CD4-positive, alpha-beta T cell (primary cell): Measurements from ENCODE around the gene PPP1R9A. TPM values are rescaled to one million over a fixed set of nuclear protein-coding genes. Genes with fewer than 3 reads are reported as not detected.

ENCODE experiments used
- ATAC-seq: fragments of 200-7000 bp; cut with Tn5 transposase; one replicate; pipeline ENCODE4 v1.10.0; 2022; ENCODE audit warnings: mild to moderate bottlenecking; ENCODE audit not compliant: poor library complexity
- CTCF ChIA-PET: fragments of 350-600 bp; sonication (Branson Sonifier 250); formaldehyde crosslinking; loops from one replicate; lab custom pipeline; 2021; ENCODE audit warnings: antibody characterized with exemption, inconsistent platforms; lab: Charles Lee
- POLR2A ChIA-PET: fragments of 350-600 bp; sonication (Branson Sonifier 250); formaldehyde crosslinking; loops from one replicate; lab custom pipeline; 2021; ENCODE audit warnings: antibody characterized with exemption, inconsistent platforms; lab: Charles Lee
- DNase-seq, 14 experiments: peaks; one replicate each; pipeline ENCODE4 v3.0.0-alpha.2; 2013 to 2020; ENCODE audit warnings: mixed read lengths in 2 of 14
- H3K27ac ChIP-seq, 2 donors: one replicate each; pipeline versions ENCODE4 v1.5.1 to v1.7.0; 2013; ENCODE audit warnings: low read length in 2 of 2, low read depth in 1 of 2, mild to moderate bottlenecking in 1 of 2
- H3K27me3 ChIP-seq, 2 experiments: 1 replicate in 1 of 2; 2 replicates in 1 of 2; pipeline versions ENCODE4 v1.6.1 to v1.7.0; 2013; ENCODE audit warnings: low read length in 2 of 2, control low read depth in 1 of 2, mild to moderate bottlenecking in 1 of 2, moderate library complexity in 1 of 2; ENCODE audit not compliant: insufficient read depth in 2 of 2, control insufficient read depth in 1 of 2
- H3K36me3 ChIP-seq: one replicate; pipeline ENCODE4 v1.6.1; 2013; ENCODE audit warnings: low read length, control low read depth; ENCODE audit not compliant: insufficient read depth
- H3K4me1 ChIP-seq: one replicate; pipeline ENCODE4 v1.6.1; 2013; ENCODE audit warnings: low read length, control low read depth; ENCODE audit not compliant: insufficient read depth
- H3K4me3 ChIP-seq: one replicate; pipeline ENCODE4 v1.5.1; 2013; ENCODE audit warnings: mild to moderate bottlenecking, low read length, moderate library complexity
- H3K9me3 ChIP-seq, 2 experiments: 1 replicate in 1 of 2; 2 replicates in 1 of 2; pipeline versions ENCODE4 v1.6.1 to v1.7.0; 2013; ENCODE audit warnings: low read length in 2 of 2, mild to moderate bottlenecking in 2 of 2, control low read depth in 1 of 2, moderate library complexity in 1 of 2; ENCODE audit not compliant: control insufficient read depth in 1 of 2, insufficient read depth in 1 of 2
- H3K27ac Mint-ChIP-seq: one replicate; pipeline ENCODE4 v1.8.0; 2020; ENCODE audit warnings: mixed read lengths
- H3K27me3 Mint-ChIP-seq: one replicate; pipeline ENCODE4 v1.8.0; 2021; ENCODE audit warnings: mixed read lengths
- H3K36me3 Mint-ChIP-seq: one replicate; pipeline ENCODE4 v1.8.0; 2021; ENCODE audit warnings: low read depth, mixed read lengths
- H3K4me1 Mint-ChIP-seq: one replicate; pipeline ENCODE4 v1.8.0; 2021; ENCODE audit warnings: low read depth, mixed read lengths
- H3K4me3 Mint-ChIP-seq: one replicate; pipeline ENCODE4 v1.8.0; 2020; ENCODE audit warnings: mild to moderate bottlenecking, mixed read lengths
- H3K9me3 Mint-ChIP-seq: one replicate; pipeline ENCODE4 v1.8.0; 2020; ENCODE audit warnings: mixed read lengths
- intact Hi-C, 2 experiments: fragments of 100-400 bp; cut with DNase I in 1 of 2; cut with micrococcal nuclease in 1 of 2; formaldehyde crosslinking; loops; one replicate each; pipeline versions ENCODE4 v1.15.1 to v1.9.0; 2023 to 2025; cut with DNase I, micrococcal nuclease
- total RNA-seq, 174 experiments: library from RNA in 2 of 174; stranded (reverse) in 2 of 174; gene quantifications; one replicate each; pipeline ENCODE4 v1.2.3 and lab custom pipeline; 2021 to 2026
- TF ChIP-seq, protein P1 (sequence below): fragments of 200-600 bp; IDR thresholded peaks from one replicate; pipeline ENCODE4 v1.8.0; 2022; ENCODE audit warnings: antibody characterized with exemption, mild to moderate bottlenecking

Gene PPP1R9A
- total RNA-seq, 2 experiments from 2014 or later, result not detected

GRCh38 chr7:95169678-95170077 lies 262.3 kb downstream of the PPP1R9A start:
- CTCF ChIA-PET, result no interaction called here

DNA sequence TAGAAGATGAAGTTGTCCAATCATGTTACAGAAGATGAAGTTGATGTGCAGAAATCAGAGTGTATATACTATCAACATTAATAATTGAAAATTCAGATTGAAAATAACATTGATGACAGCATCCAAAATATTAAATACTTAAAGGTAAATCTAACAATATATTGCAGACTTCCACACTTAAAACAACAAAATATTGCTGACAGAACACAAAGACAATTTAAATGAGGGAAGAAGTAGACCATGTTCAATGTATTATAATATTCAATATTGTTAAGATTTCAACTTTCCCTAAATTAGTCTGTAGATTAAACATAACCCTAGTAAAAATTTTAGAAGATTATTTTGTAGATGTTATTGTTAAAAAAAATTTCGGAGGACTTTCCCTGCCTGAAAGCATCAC lies 265.0 kb downstream of the PPP1R9A start:
- no peak overlapping the region for H3K27ac ChIP-seq
- no peaks in the 10 kb centered on the region for H3K27me3 ChIP-seq

More at GRCh38 chr7:95169678-95170077, 262.3 kb downstream of the PPP1R9A start:
- Histone ChIP-seq H3K4me3 (no peak overlapping the region), H3K9me3 (no peaks in the 10 kb centered on the region), H3K27ac (no peak overlapping the region), H3K27me3 (no peaks in the 10 kb centered on the region), H3K4me1 (no peaks in the 10 kb centered on the region), H3K36me3 (no peaks in the 10 kb centered on the region)
- DNase-seq (no peak), ATAC-seq (no peak)
- intact Hi-C loops, result no loop called here
- TF ChIP-seq, protein P1, sequence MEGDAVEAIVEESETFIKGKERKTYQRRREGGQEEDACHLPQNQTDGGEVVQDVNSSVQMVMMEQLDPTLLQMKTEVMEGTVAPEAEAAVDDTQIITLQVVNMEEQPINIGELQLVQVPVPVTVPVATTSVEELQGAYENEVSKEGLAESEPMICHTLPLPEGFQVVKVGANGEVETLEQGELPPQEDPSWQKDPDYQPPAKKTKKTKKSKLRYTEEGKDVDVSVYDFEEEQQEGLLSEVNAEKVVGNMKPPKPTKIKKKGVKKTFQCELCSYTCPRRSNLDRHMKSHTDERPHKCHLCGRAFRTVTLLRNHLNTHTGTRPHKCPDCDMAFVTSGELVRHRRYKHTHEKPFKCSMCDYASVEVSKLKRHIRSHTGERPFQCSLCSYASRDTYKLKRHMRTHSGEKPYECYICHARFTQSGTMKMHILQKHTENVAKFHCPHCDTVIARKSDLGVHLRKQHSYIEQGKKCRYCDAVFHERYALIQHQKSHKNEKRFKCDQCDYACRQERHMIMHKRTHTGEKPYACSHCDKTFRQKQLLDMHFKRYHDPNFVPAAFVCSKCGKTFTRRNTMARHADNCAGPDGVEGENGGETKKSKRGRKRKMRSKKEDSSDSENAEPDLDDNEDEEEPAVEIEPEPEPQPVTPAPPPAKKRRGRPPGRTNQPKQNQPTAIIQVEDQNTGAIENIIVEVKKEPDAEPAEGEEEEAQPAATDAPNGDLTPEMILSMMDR, result no peak
- Mint-ChIP-seq H3K9me3 (no peaks in the 10 kb centered on the region), H3K36me3 (no peaks in the 10 kb centered on the region), H3K27me3 (peaks cover 11% of the 10 kb centered on the region), H3K27ac (no peak overlapping the region), H3K4me3 (no peak overlapping the region), H3K4me1 (no peaks in the 10 kb centered on the region)
- POLR2A ChIA-PET, result no interaction called here

GRCh38 chr7:95190515-95190914 lies 283.1 kb downstream of the PPP1R9A start:
- no peaks in the 10 kb centered on the region for H3K9me3 Mint-ChIP-seq
- H3K27ac ChIP-seq, result no peak overlapping the region
- no peaks in the 10 kb centered on the region for H3K27me3 ChIP-seq
- TF ChIP-seq, protein P1, result no peak
- H3K4me1 ChIP-seq, result no peaks in the 10 kb centered on the region
- H3K36me3 ChIP-seq, result no peaks in the 10 kb centered on the region
- H3K4me3 Mint-ChIP-seq, result no peak overlapping the region
- no peak overlapping the region for H3K27ac Mint-ChIP-seq
- ATAC-seq, result no peak
- ChIA-PET CTCF (no interaction called here), POLR2A (no interaction called here)
- no peak overlapping the region for H3K4me3 ChIP-seq
- peak in 1 of 14 experiments; percentile 1 for DNase-seq
- no peaks in the 10 kb centered on the region for H3K36me3 Mint-ChIP-seq
- H3K27me3 Mint-ChIP-seq, result no peaks in the 10 kb centered on the region
- peaks cover 0 to 4% of the 10 kb centered on the region in 2 experiments for H3K9me3 ChIP-seq
- intact Hi-C loops, result loop anchor here in 1 of 2 experiments (10.0 kb wide), 1 partner anchor 284 kb away; no protein-coding TSS in a partner anchor
- H3K4me1 Mint-ChIP-seq, result no peaks in the 10 kb centered on the region

More for the DNA sequence above, 265.0 kb downstream of the PPP1R9A start:
- Mint-ChIP-seq H3K27me3 (no peaks in the 10 kb centered on the region), H3K36me3 (no peaks in the 10 kb centered on the region), H3K9me3 (peaks cover 3% of the 10 kb centered on the region), H3K27ac (no peak overlapping the region), H3K4me3 (no peak overlapping the region), H3K4me1 (no peaks in the 10 kb centered on the region)
- CTCF ChIA-PET, result no interaction called here
- TF ChIP-seq, protein P1, result no peak
- POLR2A ChIA-PET, result no interaction called here
- ATAC-seq (no peak), DNase-seq (no peak)
- Histone ChIP-seq H3K36me3 (no peaks in the 10 kb centered on the region), H3K4me1 (no peaks in the 10 kb centered on the region), H3K9me3 (no peaks in the 10 kb centered on the region), H3K4me3 (no peak overlapping the region)
- intact Hi-C loops, result no loop called here
